HG03139 (cell line): ENCODE results near the gene PNCK.
"Not testable (repeated sequence)": the region's sequence is repeated elsewhere in the genome, so short reads cannot be mapped to it uniquely, and the experiment has no call there.

Experiments
- ATAC-seq: cut with Tn5 transposase; IDR thresholded peaks from one replicate; pipeline ENCODE4 v1.9.1; 2021; ENCODE audit not compliant: unreplicated experiment

The PNCK gene

DNA sequence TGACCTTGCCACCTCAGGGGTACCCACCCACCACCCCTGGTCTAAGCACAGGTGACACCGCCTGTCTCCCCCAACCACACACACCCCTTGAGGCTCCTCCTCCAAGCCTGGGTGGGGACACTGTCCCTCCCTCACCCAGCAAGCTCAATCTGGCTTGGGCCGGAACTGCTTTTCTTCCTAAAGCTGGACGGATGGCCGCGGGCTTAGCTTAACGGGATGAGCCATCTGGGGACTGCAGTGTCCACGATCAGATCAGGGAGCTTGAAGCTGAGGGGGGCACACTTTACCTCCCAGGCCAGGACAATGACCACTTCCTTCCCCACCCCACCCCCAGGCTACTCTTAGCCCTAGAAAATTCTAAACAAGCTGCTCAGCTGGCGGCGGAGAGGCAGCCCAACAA lies 13.1 kb upstream of the PNCK start:
- no peak for ATAC-seq

GRCh38 chrX:153685751-153686696 lies 12.4 kb upstream of the PNCK start:
- ATAC-seq = no peak

- no peak for ATAC-seq
Measured at GRCh38 chrX:153685156-153685536, 11.5 kb upstream of the PNCK start.

DNA sequence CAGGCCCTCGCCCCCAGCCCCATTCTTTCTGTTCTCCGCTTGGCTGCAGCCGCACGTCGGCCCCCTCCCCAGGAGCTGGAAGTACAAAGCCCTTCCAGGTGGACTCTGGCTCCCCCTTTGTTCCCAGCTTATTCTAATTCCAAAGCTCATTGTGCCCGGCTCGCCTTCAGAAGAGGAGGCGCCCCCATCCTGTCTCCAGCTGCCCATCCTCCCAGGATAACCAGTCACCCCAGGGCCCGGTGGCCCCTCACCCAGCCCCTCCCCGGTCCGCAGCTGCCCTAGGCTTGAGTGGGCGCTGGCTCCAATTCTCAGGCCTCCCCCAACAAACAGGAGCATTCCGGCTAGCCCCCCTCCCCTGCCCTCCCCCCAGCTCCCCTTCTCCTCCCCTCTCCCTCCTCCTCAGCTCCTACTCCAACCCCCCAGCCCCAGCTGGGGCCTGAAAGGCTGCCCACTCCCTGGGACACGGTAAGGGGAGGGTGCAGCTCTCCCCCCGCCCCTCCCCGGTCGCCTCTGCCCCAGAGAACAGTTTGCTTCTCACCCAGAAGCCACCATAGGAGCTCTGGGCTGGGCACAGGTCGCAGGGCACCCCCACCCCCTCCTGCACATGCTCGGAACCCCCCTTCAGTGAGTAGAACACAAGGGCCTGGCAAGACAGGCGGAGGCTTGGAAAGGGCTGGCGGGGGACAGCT lies 11.0 kb upstream of the PNCK start:
- ATAC-seq = no peak

GRCh38 chrX:153683486-153683885 lies 9.9 kb upstream of the PNCK start:
- not testable (repeated sequence) for ATAC-seq

- no peak for ATAC-seq
Measured at GRCh38 chrX:153681175-153681574, 7.6 kb upstream of the PNCK start.

- ATAC-seq = no peak
Measured at GRCh38 chrX:153674219-153674851, 722 bp upstream of the PNCK start.

GRCh38 chrX:153672531-153673427 lies 834 bp downstream of the PNCK start:
- ATAC-seq = no peak

DNA sequence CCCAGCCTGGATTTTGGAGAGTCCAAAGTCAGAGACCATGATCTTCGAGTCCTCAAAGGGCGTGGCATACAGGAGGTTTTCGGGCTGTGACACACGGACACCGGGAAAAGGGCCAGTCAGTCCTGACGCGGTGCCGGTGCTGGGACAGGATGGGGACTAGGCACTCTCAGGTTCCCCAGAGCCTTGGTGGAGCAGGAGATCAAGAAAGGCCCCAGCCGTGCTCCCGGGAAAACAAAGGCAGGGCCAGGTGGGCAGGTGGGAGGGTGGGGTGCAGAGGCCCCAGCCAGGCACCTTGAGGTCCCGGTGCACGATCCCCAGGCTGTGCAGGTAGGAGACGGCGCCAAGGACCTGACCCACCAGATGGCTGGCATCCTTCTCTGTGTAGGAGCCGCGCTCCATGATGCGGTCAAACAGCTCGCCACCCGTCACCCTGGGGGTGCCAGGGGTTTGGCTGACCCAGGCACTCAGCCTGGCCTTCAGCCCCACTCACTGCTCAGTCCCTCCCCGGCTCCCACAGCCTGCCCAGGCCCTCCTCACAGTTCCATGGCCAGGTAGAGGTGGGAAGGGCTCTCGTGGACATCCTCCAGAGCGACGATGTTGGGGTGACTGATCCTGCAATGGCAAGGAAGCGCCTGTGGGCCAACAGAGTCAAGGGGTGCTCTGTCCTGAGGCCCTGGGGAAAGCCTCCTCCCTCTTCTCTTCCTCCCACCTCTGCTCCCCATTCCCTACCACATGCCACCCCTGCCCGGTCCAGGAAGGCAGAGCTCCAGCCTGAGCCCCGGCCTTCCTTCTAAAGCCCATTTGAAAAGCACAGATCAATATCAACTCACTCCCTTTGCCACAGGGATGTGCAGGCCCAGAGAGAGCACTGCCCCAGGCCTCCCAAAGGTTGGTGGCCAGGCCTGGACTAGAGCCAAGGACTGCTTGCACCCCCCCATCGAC lies 1.8 kb downstream of the PNCK start:
- ATAC-seq = no peak

- ATAC-seq = no peak
Measured at GRCh38 chrX:153670748-153671588, 2.6 kb downstream of the PNCK start.

- ATAC-seq = no peak
Measured at GRCh38 chrX:153669901-153670731, 3.5 kb downstream of the PNCK start.

GRCh38 chrX:153669174-153669890 lies 4.3 kb downstream of the PNCK start:
- no peak for ATAC-seq

DNA sequence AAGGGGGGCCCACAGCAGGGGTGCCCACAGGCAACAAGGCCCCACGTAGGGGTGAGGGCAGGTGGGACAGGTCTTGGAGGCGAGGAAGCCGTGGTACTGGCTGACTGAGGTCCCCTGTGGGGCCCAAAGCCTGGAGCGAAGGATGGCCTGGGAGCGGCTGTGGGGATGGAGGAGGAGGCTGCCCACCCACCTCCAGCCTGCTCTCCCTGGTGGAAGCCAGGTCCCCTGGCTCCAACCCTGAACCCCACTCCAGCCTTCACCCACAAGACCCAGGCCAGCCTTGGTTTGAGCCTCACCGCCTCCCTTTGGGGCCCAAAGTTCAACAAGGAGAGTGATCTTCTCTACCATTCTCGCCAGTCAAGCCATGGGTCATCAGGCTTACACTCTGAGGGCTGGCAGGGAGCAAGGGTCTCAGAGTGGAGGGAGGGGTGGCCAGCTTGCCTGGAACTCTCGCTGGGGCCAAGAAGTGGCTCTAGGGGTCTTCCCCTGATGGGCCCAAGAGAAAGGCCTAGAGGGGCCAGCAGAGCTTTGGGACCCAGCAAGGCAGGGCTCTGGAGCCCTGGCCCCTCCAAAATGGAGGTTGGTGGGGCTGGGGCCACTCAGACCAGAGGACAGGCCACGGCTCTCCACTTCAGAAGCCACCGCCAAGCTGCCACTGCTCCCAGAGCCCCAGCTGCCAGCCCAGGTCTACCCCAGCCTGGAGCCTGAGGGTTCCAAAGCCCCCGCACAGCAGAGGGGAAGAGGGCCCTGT lies 5.0 kb downstream of the PNCK start:
- ATAC-seq = no peak

- ATAC-seq = no peak
Measured at GRCh38 chrX:153667956-153668396, 5.6 kb downstream of the PNCK start.

DNA sequence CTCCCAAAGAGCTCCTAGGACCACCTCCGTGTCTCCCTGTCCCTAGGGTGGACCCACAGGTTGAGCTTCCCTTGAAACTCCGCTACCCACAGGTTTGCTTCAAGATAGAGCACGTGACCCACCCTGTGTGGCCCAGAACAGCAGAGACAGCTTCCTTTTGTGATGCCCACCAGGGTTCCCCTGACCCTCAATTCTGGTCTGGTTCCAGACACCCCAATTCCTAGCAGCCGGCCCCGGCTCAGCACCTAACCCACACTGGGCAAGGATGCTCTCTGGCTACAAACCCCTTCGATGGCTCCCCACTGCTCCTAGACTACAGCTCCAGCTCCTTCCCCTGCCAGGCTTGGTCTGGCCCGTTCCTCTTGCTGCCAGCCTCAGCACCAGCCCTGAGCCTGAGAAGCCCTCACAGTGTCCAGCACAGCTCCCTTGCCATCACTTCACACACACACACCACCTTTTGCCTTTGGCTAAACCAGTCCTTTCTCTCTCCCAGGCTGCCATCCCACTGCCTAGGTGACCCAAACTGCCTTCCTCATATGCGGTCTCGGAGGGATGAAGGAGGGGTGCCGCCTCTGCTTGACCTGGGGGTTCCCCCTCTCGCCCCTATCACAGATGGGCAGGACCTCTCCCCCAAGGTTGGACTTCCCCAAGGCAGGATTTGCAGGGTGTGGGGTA lies 6.2 kb downstream of the PNCK start:
- ATAC-seq = no peak

- no peak for ATAC-seq
Measured at GRCh38 chrX:153665726-153666306, 7.8 kb downstream of the PNCK start.
